ENCODE results near the gene CLEC3B. TPM values are rescaled to one million over a fixed set of nuclear protein-coding genes. Genes with fewer than 3 reads are reported as not detected.

CLEC3B gene
- total RNA-seq, 1 experiment from 2014 or later, result not detected

GRCh38 chr3:45062697-45063070 is 36.6 kb downstream of the CLEC3B start:
- POLR2A ChIA-PET (ENCODE audit: unreplicated experiment), result interaction anchor here (0.6 kb wide), 1 partner anchor 13 kb away, joined by 3 read pairs; no protein-coding TSS in a partner anchor
- no peaks in the 10 kb centered on the region for H3K27me3 ChIP-seq (ENCODE audit: insufficient read depth, low read depth)
- no TSS peak for BruUV-seq (replicated peaks)
- no peaks in the 10 kb centered on the region for H4K20me1 ChIP-seq (ENCODE audit: insufficient read depth)
- H3K27ac ChIP-seq, result no peak overlapping the region
- H3K4me2 ChIP-seq, result no peak overlapping the region
- CTCF ChIA-PET, result no interaction called here
- H3K36me3 ChIP-seq (ENCODE audit: low read depth), result no peaks in the 10 kb centered on the region
- intact Hi-C loops (cut with micrococcal nuclease; ENCODE audit: unreplicated experiment), result no loop called here
- no peaks in the 10 kb centered on the region for H3K79me2 ChIP-seq (ENCODE audit: low read depth)
- no peak for TF ChIP-seq EZH2 (IDR thresholded peaks at IDR 0.05; ENCODE audit: low read depth)
- TF ChIP-seq CTCF (conservative IDR thresholded peaks at IDR 0.05), result no peak
- peaks cover 49% of the 10 kb centered on the region for H3K4me1 ChIP-seq (replicated peaks; ENCODE audit: insufficient read depth)
- H3K9me2 ChIP-seq (ENCODE audit: insufficient read depth), result no peaks in the 10 kb centered on the region
- H3K9me3 ChIP-seq (ENCODE audit: insufficient read depth, low read depth), result no peaks in the 10 kb centered on the region
- no peak for DNase-seq
- peaks cover 10% of the 10 kb centered on the region; the same call in 1 of the 2 replicates for H3F3A ChIP-seq (ENCODE audit: insufficient read depth, low read depth)
- no peak overlapping the region for H3K4me3 ChIP-seq
- H2AFZ ChIP-seq, result no peak overlapping the region

DNA sequence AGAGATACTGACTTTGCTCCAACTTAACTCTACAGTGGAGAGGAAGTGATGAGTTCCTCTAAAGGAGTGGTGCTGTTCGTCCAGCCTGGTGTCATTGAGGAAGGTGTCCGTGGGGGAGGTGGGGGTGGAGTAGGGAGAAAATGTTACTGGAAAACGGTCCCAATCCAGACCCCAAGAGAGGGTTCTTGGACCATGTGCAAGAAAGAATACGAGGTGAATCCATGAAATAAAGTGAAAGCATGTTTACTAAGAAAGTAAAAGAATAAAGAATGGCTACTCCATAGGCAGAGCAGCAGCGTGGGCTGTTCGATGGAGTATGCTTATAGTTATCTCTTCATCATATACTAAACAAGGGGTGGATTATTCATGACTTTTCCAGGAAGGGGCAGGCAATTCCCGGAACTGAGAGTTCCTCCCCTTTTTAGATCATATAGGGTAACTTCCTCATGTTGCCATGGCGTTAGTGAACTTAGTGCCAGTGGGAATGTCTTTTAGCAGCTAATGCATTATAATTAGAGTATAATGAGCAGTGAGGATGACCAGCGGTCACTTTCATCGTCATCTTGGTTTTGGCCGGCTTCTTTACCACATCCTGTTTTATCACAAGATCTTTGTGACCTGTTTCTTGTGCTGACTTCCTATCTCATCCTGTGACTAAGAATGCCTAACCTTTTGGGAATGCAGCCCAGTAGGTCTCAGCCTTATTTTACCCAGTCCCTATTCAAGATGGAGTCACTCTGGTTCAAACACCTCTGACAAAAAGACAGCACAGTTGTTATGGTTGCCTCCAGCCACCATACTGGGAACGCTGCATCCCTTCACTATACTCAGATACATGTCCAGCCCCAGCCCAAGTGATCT is 38.6 kb downstream of the CLEC3B start:
- ChIA-PET CTCF (no interaction called here), POLR2A (ENCODE audit: unreplicated experiment) (interaction anchor here (0.5 kb wide), 1 partner anchor 27 kb away, joined by 4 read pairs; no protein-coding TSS in a partner anchor)
- Histone ChIP-seq H3K79me2 (ENCODE audit: low read depth) (no peaks in the 10 kb centered on the region), H3F3A (ENCODE audit: insufficient read depth, low read depth) (peaks cover 6% of the 10 kb centered on the region; the same call in 1 of the 2 replicates), H3K9me2 (ENCODE audit: insufficient read depth) (no peaks in the 10 kb centered on the region), H3K4me1 (replicated peaks; ENCODE audit: insufficient read depth) (peaks cover 37% of the 10 kb centered on the region), H3K27me3 (ENCODE audit: insufficient read depth, low read depth) (no peaks in the 10 kb centered on the region), H3K9me3 (ENCODE audit: insufficient read depth, low read depth) (no peaks in the 10 kb centered on the region), H3K27ac (peak overlapping the region; percentile 65), H3K4me3 (no peak overlapping the region), H2AFZ (0 out of 2 replicates have a peak overlapping the region, but pooled peaks have one; percentile 8), H3K36me3 (ENCODE audit: low read depth) (no peaks in the 10 kb centered on the region), H4K20me1 (ENCODE audit: insufficient read depth) (no peaks in the 10 kb centered on the region), H3K4me2 (peak overlapping the region; percentile 62)
- DNase-seq, result peak; percentile 61 to 90
- TF ChIP-seq EZH2 (IDR thresholded peaks at IDR 0.05; ENCODE audit: low read depth) (no peak), CTCF (conservative IDR thresholded peaks at IDR 0.05) (no peak)
- intact Hi-C loops (cut with micrococcal nuclease; ENCODE audit: unreplicated experiment), result loop anchor here (2.0 kb wide), 1 partner anchor 28 kb away; no protein-coding TSS in a partner anchor
- TSS peak; percentile 90 for BruUV-seq (replicated peaks)

- no peak overlapping the region for H2AFZ ChIP-seq
- peak overlapping the region; percentile 62; the same call in 1 of the 2 replicates for H3K4me2 ChIP-seq
- no peaks in the 10 kb centered on the region for H3K9me3 ChIP-seq (ENCODE audit: insufficient read depth, low read depth)
- no peaks in the 10 kb centered on the region for H3K36me3 ChIP-seq (ENCODE audit: low read depth)
- intact Hi-C loops (cut with micrococcal nuclease; ENCODE audit: unreplicated experiment), result loop anchor here (2.0 kb wide), 1 partner anchor 27 kb away; no protein-coding TSS in a partner anchor
- no peaks in the 10 kb centered on the region for H4K20me1 ChIP-seq (ENCODE audit: insufficient read depth)
- POLR2A ChIA-PET (ENCODE audit: unreplicated experiment), result interaction anchor here (0.5 kb wide), 1 partner anchor 27 kb away, joined by 4 read pairs; no protein-coding TSS in a partner anchor
- no peaks in the 10 kb centered on the region for H3K79me2 ChIP-seq (ENCODE audit: low read depth)
- no TSS peak for BruUV-seq (replicated peaks)
- H3K4me1 ChIP-seq (replicated peaks; ENCODE audit: insufficient read depth), result peaks cover 37% of the 10 kb centered on the region
- no peaks in the 10 kb centered on the region for H3K9me2 ChIP-seq (ENCODE audit: insufficient read depth)
- no peak for DNase-seq
- TF ChIP-seq EZH2 (IDR thresholded peaks at IDR 0.05; ENCODE audit: low read depth), result no peak
- TF ChIP-seq CTCF (conservative IDR thresholded peaks at IDR 0.05), result no peak
- H3K27ac ChIP-seq, result peak overlapping the region; percentile 56
- CTCF ChIA-PET, result no interaction called here
- peaks cover 6% of the 10 kb centered on the region; the same call in 1 of the 2 replicates for H3F3A ChIP-seq (ENCODE audit: insufficient read depth, low read depth)
- no peak overlapping the region for H3K4me3 ChIP-seq
- no peaks in the 10 kb centered on the region for H3K27me3 ChIP-seq (ENCODE audit: insufficient read depth, low read depth)
These were observed 39.2 kb downstream of the CLEC3B start for GRCh38 chr3:45065373-45065720.

Data from PC-9 (cell line).